HepG2 (cell line): ENCODE data around the gene DICER1. TPM values are rescaled to one million over a fixed set of nuclear protein-coding genes. Genes with fewer than 3 reads are reported as not detected.

Experiments
- EP300 ChIP-seq, 3 experiments: sonication (generic) in 1 of 3; formaldehyde crosslinking in 1 of 3; IDR thresholded peaks; 2 replicates each; pipeline versions ENCODE4 v1.5.1 to v1.6.1; 2011 to 2020; ENCODE audit warnings: low read depth in 2 of 3, low read length in 2 of 3, borderline replicate concordance in 1 of 3, improper control_type of control experiment in 1 of 3, mild to moderate bottlenecking in 1 of 3, missing genetic modification reagents in 1 of 3, moderate library complexity in 1 of 3
- ETV6 ChIP-seq: sonication (generic); formaldehyde crosslinking; conservative IDR thresholded peaks from 2 replicates; pipeline ENCODE4 v1.4.0; 2020; ENCODE audit warnings: missing genetic modification reagents
- ONECUT2 ChIP-seq: sonication (generic); formaldehyde crosslinking; IDR thresholded peaks from 2 replicates; pipeline ENCODE4 v1.4.0; 2020; ENCODE audit warnings: missing genetic modification reagents
- ZFP36 ChIP-seq: fragments of 150-350 bp; IDR thresholded peaks from 2 replicates; pipeline ENCODE4 v1.6.1; 2018; ENCODE audit warnings: borderline replicate concordance, low read length, low read depth; ENCODE audit not compliant: partially characterized antibody
- ZMYM3 ChIP-seq: sonication (generic); formaldehyde crosslinking; IDR thresholded peaks from 2 replicates; pipeline ENCODE4 v1.5.1; 2020; ENCODE audit warnings: mild to moderate bottlenecking, missing genetic modification reagents
- ZNF256 ChIP-seq: sonication (generic); formaldehyde crosslinking; conservative IDR thresholded peaks from 2 replicates; pipeline ENCODE4 v1.4.0; 2020; ENCODE audit warnings: missing genetic modification reagents
- polyA plus RNA-seq, 8 experiments: library from polyadenylated mRNA; depleted of rRNA in 3 of 8; stranded (reverse) in 7 of 8; unstranded in 1 of 8; fragments of >200 nt; fragmentation: Illumina TruSeq in 4 of 8; extraction: Trizol in 4 of 8; gene quantifications; 2 replicates each; pipeline versions ENCODE4 v1.2.1 to v1.2.3, GENCODE V29; 2011 to 2016; ENCODE audit warnings: low read depth in 4 of 8, missing spikeins in 1 of 8, mixed read lengths in 1 of 8; ENCODE audit not compliant: insufficient read depth in 1 of 8
- total RNA-seq, 5 experiments: library from RNA; depleted of rRNA; stranded (reverse); fragments of >200 nt; fragmentation: Illumina TruSeq; extraction: Trizol; gene quantifications; 2 replicates each; pipeline ENCODE4 v1.2.3, GENCODE V29; 2016; ENCODE audit warnings: low read depth in 1 of 5
- TF ChIP-seq, protein P1 (sequence below): IDR thresholded peaks from 2 replicates; pipeline ENCODE4 v1.6.1; 2016; ENCODE audit warnings: missing genetic modification reagents, missing compliant biosample characterization
- TF ChIP-seq, protein P2 (sequence below): sonication (generic); formaldehyde crosslinking; IDR thresholded peaks from 2 replicates; pipeline ENCODE4 v1.5.0; 2020; ENCODE audit warnings: missing genetic modification reagents
- TF ChIP-seq, protein P3 (sequence below): sonication (generic); formaldehyde crosslinking; IDR thresholded peaks from 2 replicates; pipeline ENCODE4 v1.5.1; 2020; ENCODE audit warnings: mild to moderate bottlenecking, missing genetic modification reagents, borderline replicate concordance
- TF ChIP-seq, protein P4 (sequence below), 2 experiments: fragments of 450-650 bp in 1 of 2; sonication (generic) in 1 of 2; formaldehyde crosslinking in 1 of 2; IDR thresholded peaks; 2 replicates each; pipeline versions ENCODE4 v1.6.1 to v1.8.0; 2016 to 2022; ENCODE audit warnings: antibody characterized with exemption in 1 of 2, mild to moderate bottlenecking in 1 of 2, missing genetic modification reagents in 1 of 2

DICER1 gene
- total and polyA plus RNA-seq, 2 of the 13 experiments (the other 11 are each of a cell fraction or from before 2014, with no cell fraction given): 31.8 to 61.9 TPM

DNA sequence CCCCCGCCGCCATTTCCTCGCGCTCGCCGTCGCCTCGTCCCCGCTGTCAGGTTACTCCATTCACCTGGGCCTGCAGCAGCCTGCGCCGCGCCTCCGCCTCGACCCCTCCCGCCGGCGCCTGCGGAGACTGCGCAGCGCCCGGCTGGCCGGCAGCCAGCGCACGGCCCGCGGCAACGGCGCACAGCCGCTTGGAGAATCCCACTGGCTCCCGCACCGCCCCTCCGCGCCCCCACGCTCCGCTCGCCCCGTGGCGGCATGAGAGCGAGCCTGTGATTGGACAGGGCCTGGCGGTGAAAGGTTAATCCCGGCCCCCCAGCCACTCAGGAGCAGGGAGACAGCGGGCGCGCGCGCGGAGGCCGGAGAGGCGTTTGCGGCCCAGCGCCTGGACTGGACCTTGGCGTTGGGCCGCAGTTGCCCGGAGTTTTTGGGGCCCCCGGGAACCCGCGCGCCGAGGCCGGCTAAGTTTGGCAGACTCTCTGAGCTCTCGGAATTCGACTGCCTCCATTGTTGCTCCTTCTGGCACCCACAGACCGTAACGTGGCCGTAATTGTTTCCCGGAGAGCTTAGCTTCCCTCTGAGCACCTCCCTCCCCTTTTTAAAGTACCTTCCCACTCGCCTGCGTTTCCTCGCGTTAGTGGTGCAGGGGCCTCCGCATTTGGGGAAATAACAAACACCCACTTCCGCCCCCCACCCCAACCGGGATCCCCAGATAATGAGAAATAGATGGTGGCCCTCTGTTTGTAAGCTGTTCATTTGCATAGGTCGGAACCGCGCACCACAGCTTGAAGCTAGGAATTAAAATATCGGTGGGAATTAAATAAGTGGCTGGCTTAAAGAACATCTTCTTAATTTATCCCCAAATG is at the start of gene DICER1 (continued):
- TF ChIP-seq, protein P1, sequence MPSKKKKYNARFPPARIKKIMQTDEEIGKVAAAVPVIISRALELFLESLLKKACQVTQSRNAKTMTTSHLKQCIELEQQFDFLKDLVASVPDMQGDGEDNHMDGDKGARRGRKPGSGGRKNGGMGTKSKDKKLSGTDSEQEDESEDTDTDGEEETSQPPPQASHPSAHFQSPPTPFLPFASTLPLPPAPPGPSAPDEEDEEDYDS (CRISPR knock-in tag): peak; percentile 61; the same call in 1 of the 2 replicates
- no peak for TF ChIP-seq ONECUT2
- TF ChIP-seq, protein P2, sequence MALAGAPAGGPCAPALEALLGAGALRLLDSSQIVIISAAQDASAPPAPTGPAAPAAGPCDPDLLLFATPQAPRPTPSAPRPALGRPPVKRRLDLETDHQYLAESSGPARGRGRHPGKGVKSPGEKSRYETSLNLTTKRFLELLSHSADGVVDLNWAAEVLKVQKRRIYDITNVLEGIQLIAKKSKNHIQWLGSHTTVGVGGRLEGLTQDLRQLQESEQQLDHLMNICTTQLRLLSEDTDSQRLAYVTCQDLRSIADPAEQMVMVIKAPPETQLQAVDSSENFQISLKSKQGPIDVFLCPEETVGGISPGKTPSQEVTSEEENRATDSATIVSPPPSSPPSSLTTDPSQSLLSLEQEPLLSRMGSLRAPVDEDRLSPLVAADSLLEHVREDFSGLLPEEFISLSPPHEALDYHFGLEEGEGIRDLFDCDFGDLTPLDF (CRISPR knock-in tag): peak; percentile 64
- no peak for TF ChIP-seq EP300 (IDR thresholded peaks at IDR 0.05; ENCODE audit: low read depth in 2 of 2, low read length in 2 of 2)
- TF ChIP-seq EP300 (CRISPR knock-in tag; IDR thresholded peaks at IDR 0.05; ENCODE audit: borderline replicate concordance): no peak
- no peak for TF ChIP-seq ZMYM3
- no peak for TF ChIP-seq ZFP36
- no peak for TF ChIP-seq ZNF256 (CRISPR knock-in tag)
- TF ChIP-seq, protein P3, sequence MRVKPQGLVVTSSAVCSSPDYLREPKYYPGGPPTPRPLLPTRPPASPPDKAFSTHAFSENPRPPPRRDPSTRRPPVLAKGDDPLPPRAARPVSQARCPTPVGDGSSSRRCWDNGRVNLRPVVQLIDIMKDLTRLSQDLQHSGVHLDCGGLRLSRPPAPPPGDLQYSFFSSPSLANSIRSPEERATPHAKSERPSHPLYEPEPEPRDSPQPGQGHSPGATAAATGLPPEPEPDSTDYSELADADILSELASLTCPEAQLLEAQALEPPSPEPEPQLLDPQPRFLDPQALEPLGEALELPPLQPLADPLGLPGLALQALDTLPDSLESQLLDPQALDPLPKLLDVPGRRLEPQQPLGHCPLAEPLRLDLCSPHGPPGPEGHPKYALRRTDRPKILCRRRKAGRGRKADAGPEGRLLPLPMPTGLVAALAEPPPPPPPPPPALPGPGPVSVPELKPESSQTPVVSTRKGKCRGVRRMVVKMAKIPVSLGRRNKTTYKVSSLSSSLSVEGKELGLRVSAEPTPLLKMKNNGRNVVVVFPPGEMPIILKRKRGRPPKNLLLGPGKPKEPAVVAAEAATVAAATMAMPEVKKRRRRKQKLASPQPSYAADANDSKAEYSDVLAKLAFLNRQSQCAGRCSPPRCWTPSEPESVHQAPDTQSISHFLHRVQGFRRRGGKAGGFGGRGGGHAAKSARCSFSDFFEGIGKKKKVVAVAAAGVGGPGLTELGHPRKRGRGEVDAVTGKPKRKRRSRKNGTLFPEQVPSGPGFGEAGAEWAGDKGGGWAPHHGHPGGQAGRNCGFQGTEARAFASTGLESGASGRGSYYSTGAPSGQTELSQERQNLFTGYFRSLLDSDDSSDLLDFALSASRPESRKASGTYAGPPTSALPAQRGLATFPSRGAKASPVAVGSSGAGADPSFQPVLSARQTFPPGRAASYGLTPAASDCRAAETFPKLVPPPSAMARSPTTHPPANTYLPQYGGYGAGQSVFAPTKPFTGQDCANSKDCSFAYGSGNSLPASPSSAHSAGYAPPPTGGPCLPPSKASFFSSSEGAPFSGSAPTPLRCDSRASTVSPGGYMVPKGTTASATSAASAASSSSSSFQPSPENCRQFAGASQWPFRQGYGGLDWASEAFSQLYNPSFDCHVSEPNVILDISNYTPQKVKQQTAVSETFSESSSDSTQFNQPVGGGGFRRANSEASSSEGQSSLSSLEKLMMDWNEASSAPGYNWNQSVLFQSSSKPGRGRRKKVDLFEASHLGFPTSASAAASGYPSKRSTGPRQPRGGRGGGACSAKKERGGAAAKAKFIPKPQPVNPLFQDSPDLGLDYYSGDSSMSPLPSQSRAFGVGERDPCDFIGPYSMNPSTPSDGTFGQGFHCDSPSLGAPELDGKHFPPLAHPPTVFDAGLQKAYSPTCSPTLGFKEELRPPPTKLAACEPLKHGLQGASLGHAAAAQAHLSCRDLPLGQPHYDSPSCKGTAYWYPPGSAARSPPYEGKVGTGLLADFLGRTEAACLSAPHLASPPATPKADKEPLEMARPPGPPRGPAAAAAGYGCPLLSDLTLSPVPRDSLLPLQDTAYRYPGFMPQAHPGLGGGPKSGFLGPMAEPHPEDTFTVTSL (CRISPR knock-in tag): no peak
- TF ChIP-seq, protein P4, sequence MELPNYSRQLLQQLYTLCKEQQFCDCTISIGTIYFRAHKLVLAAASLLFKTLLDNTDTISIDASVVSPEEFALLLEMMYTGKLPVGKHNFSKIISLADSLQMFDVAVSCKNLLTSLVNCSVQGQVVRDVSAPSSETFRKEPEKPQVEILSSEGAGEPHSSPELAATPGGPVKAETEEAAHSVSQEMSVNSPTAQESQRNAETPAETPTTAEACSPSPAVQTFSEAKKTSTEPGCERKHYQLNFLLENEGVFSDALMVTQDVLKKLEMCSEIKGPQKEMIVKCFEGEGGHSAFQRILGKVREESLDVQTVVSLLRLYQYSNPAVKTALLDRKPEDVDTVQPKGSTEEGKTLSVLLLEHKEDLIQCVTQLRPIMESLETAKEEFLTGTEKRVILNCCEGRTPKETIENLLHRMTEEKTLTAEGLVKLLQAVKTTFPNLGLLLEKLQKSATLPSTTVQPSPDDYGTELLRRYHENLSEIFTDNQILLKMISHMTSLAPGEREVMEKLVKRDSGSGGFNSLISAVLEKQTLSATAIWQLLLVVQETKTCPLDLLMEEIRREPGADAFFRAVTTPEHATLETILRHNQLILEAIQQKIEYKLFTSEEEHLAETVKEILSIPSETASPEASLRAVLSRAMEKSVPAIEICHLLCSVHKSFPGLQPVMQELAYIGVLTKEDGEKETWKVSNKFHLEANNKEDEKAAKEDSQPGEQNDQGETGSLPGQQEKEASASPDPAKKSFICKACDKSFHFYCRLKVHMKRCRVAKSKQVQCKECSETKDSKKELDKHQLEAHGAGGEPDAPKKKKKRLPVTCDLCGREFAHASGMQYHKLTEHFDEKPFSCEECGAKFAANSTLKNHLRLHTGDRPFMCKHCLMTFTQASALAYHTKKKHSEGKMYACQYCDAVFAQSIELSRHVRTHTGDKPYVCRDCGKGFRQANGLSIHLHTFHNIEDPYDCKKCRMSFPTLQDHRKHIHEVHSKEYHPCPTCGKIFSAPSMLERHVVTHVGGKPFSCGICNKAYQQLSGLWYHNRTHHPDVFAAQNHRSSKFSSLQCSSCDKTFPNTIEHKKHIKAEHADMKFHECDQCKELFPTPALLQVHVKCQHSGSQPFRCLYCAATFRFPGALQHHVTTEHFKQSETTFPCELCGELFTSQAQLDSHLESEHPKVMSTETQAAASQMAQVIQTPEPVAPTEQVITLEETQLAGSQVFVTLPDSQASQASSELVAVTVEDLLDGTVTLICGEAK (IDR thresholded peaks at IDR 0.05): no peak
- TF ChIP-seq, protein P4 (CRISPR knock-in tag; IDR thresholded peaks at IDR 0.05): no peak; the same call in 1 of the 2 replicates
- no peak for TF ChIP-seq ETV6 (CRISPR knock-in tag)
